ENCODE data around the gene PDZD2.
"Not testable (repeated sequence)": the region's sequence is repeated elsewhere in the genome, so short reads cannot be mapped to it uniquely, and the experiment has no call there.

The PDZD2 gene

GRCh38 chr5:31688515-31689092 lies 49.7 kb downstream of the PDZD2 start:
- no peak overlapping the region for H3K4me2 ChIP-seq (ENCODE audit: low read length)
- H3K27ac ChIP-seq, result no peak overlapping the region
- H3K79me2 ChIP-seq, result no peaks in the 10 kb centered on the region
- H2AFZ ChIP-seq, result no peak overlapping the region
- no peak overlapping the region for H3K4me3 ChIP-seq (ENCODE audit: low read depth, low read length)
- H3K9me3 ChIP-seq (ENCODE audit: control insufficient read depth, low read length), result no peaks in the 10 kb centered on the region
- no peak overlapping the region for H3K9ac ChIP-seq
- H3K27me3 ChIP-seq (ENCODE audit: control insufficient read depth, insufficient read depth, low read length), result no peaks in the 10 kb centered on the region
- H3K4me1 ChIP-seq, result no peaks in the 10 kb centered on the region
- TF ChIP-seq CTCF (IDR thresholded peaks at IDR 0.05), result no peak
- no peaks in the 10 kb centered on the region for H3K36me3 ChIP-seq (ENCODE audit: control insufficient read depth, insufficient read depth, low read length)

DNA sequence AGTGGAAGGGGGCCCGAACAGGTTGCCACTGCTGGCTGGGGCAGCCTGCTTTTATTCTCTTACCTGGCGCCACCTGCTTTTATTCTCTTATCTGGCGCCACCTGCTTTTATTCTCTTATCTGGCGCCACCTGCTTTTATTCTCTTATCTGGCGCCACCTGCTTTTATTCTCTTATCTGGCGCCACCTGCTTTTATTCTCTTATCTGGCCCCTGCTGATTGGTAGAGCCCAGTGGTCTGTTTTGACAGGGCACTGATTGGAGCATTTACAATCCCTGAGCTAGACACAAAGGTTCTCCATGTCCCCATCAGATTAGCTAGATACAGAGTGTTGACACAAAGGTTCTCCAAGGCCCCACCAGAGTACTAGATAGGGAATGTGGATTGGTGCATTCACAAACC lies 52.5 kb downstream of the PDZD2 start:
- not testable (repeated sequence) for H3K36me3 ChIP-seq (ENCODE audit: control insufficient read depth, insufficient read depth, low read length); H3K27ac ChIP-seq; H3K79me2 ChIP-seq; H3K4me1 ChIP-seq; H3K4me3 ChIP-seq (ENCODE audit: low read depth, low read length); H3K4me2 ChIP-seq (ENCODE audit: low read length); H3K9me3 ChIP-seq (ENCODE audit: control insufficient read depth, low read length); H3K9ac ChIP-seq; H2AFZ ChIP-seq; H3K27me3 ChIP-seq (ENCODE audit: control insufficient read depth, insufficient read depth, low read length)

- H3K4me3 ChIP-seq (ENCODE audit: low read depth, low read length), result no peak overlapping the region
- H3K9me3 ChIP-seq (ENCODE audit: control insufficient read depth, low read length), result no peaks in the 10 kb centered on the region
- H3K27ac ChIP-seq, result no peak overlapping the region
- no peaks in the 10 kb centered on the region for H3K79me2 ChIP-seq
- no peak overlapping the region for H2AFZ ChIP-seq
- H3K4me1 ChIP-seq, result no peaks in the 10 kb centered on the region
- no peaks in the 10 kb centered on the region for H3K27me3 ChIP-seq (ENCODE audit: control insufficient read depth, insufficient read depth, low read length)
- no peak for TF ChIP-seq CTCF (IDR thresholded peaks at IDR 0.05)
- no peaks in the 10 kb centered on the region for H3K36me3 ChIP-seq (ENCODE audit: control insufficient read depth, insufficient read depth, low read length)
- no peak overlapping the region for H3K4me2 ChIP-seq (ENCODE audit: low read length)
- no peak overlapping the region for H3K9ac ChIP-seq
Observed at GRCh38 chr5:31692561-31693221, 53.8 kb downstream of the PDZD2 start.

DNA sequence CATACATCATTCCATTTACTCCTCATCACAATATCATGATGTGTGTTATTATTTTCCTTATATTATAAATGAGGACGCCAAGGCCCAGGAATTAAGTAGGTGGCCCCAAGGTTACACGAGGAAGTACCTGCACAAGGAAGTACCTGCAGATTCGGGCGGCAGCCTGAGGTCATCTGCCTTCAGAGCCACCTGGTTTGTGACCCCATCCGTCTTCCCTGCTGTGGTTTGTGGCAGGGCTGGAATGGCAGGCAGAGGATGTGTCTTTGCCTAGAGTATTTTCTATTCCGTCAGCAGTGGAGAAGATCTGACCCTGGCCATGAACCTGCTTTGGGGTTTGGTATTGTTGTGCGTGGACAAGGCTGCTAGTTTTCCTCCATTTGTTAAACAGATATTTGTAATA lies 59.7 kb downstream of the PDZD2 start:
- Histone ChIP-seq H3K4me2 (ENCODE audit: low read length) (no peak overlapping the region), H3K27ac (no peak overlapping the region), H3K4me3 (ENCODE audit: low read depth, low read length) (no peak overlapping the region), H3K36me3 (ENCODE audit: control insufficient read depth, insufficient read depth, low read length) (no peaks in the 10 kb centered on the region), H3K79me2 (no peaks in the 10 kb centered on the region), H2AFZ (no peak overlapping the region), H3K4me1 (no peaks in the 10 kb centered on the region), H3K27me3 (ENCODE audit: control insufficient read depth, insufficient read depth, low read length) (no peaks in the 10 kb centered on the region), H3K9ac (no peak overlapping the region), H3K9me3 (ENCODE audit: control insufficient read depth, low read length) (no peaks in the 10 kb centered on the region)
- no peak for TF ChIP-seq CTCF (IDR thresholded peaks at IDR 0.05)

GRCh38 chr5:31701642-31702299 lies 62.8 kb downstream of the PDZD2 start:
- H3K79me2 ChIP-seq, result no peaks in the 10 kb centered on the region
- H3K9ac ChIP-seq, result no peak overlapping the region
- H3K4me3 ChIP-seq (ENCODE audit: low read depth, low read length), result no peak overlapping the region
- no peak for TF ChIP-seq CTCF (IDR thresholded peaks at IDR 0.05)
- no peaks in the 10 kb centered on the region for H3K4me1 ChIP-seq
- no peaks in the 10 kb centered on the region for H3K36me3 ChIP-seq (ENCODE audit: control insufficient read depth, insufficient read depth, low read length)
- no peak overlapping the region for H3K4me2 ChIP-seq (ENCODE audit: low read length)
- H3K27me3 ChIP-seq (ENCODE audit: control insufficient read depth, insufficient read depth, low read length), result no peaks in the 10 kb centered on the region
- no peak overlapping the region for H3K27ac ChIP-seq
- H2AFZ ChIP-seq, result no peak overlapping the region
- H3K9me3 ChIP-seq (ENCODE audit: control insufficient read depth, low read length), result no peaks in the 10 kb centered on the region
